B cell (primary cell): Measurements from ENCODE around the gene RAP1A.

Experiments
- CTCF ChIP-seq: fragments of 200-600 bp; IDR thresholded peaks from one replicate; pipeline ENCODE4 v1.8.0; 2022; ENCODE audit warnings: antibody characterized with exemption, mild to moderate bottlenecking
- EZH2 ChIP-seq: IDR thresholded peaks from 2 replicates; pipeline ENCODE4 v1.6.1; 2012; ENCODE audit warnings: borderline replicate concordance, low read depth, mild to moderate bottlenecking, moderate library complexity, low read length; ENCODE audit not compliant: insufficient read depth, poor library complexity, severe bottlenecking

- TF ChIP-seq CTCF, result no peak
- no peak for TF ChIP-seq EZH2
Measured at GRCh38 chr1:111624382-111624781, 4.8 kb downstream of the RAP1A start.
